GM19238 (cell line): Measurements from ENCODE around the gene MICAL1.
"Not testable (repeated sequence)": the region's sequence is repeated elsewhere in the genome, so short reads cannot be mapped to it uniquely, and the experiment has no call there.

Experiments
- DNase-seq: peaks from one replicate; pipeline ENCODE4 v3.0.0; 2011; ENCODE audit warnings: low spot score; ENCODE audit not compliant: insufficient read length

Gene MICAL1

DNA sequence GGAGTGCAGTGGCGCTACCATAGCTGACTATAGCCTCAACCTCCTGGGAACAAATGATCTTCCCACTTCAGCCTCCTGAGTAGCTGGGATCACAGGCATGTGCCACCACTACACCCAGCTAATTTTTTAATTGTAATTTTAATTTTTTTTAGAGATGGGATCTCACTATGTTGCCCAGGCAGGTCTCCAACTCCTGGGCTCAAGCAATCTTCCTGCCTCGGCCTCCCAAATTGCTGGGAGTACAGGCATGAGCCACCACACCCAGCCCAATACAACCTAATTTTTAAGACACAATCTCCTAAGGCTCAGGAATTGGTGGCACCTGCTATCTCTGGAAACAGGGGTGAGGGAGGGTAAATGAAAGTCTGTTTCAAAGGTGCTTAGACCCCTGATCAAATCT is 21.6 kb upstream of the MICAL1 start:
- no peak for DNase-seq

DNA sequence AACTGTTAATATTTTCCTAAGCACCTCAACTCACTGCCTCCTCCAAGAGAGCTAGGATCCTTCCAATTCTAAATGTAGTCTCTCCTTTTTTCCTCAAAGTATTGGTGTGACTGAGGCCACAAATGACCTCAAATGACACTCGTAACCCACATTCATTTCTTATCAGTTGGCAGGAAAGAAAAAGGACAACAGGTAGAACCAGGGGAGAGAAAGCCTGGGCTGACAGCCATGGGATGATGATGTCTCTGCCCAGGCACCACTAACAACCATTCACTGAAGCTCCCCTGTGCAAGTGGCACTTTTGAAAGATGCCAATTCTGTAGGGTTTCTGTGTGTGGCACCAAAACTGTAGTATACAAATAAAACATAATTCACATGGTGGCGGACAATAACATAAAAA is 20.1 kb upstream of the MICAL1 start:
- no peak for DNase-seq

- no peak for DNase-seq
These were observed 19.4 kb upstream of the MICAL1 start for GRCh38 chr6:109474995-109475394.

DNA sequence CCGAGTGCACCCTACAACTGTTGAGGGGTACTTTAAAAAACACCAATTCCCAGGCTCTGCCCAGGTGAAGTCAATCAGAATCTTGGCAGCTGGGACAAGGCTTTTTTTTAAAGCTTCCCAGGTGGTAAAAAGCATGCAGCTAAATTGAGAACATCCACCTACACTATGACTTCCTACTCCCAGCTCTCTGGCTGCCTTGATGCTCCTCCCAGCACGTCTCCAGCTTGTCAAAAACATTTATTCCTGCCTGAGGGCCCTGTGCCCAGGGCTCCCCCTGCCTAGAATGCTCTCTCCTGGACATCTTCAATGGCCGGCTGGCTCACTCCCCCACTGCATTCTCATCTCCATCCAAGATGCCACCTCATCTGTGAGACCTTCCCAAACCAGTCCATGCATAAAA is 17.5 kb upstream of the MICAL1 start:
- DNase-seq, result no peak

DNA sequence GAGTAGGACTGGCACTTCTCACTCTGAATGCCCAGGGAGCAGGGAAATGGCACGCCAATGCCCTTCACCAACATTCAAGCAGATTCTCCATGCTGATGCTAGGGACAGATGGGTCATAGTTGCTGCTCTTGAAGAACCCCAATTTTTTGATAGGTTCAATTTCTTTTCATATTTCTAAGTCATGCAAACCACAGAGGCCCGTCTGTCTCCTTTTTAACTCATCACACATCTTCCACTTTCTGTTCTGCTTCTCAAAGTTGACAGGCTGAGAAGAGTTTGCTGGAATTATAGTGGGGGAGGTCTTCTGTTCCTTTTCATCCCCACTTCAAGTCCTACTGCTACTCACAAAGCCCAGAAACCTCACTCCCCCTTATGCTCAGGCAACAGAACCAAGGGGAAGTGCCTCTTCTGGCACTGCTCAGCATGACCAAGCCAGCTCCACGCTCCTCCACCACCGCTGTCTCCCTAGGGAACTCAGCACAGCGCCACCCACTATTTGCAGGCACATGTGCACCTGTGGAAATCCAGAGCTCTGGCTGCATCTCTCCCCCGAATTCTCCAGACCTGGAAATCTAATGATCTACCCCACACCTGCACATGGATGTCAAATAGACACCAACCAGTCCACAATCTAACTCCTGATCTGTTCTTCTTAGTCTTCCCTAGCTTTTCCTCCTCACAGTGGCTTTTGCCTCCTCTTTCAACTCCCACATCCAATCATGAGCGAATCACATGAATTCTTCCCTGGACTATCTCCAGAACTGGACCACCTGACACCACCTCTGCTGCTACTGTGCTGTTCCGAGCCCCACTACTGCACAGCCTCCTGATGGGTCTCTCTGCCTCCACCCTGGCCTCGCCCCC is 16.8 kb upstream of the MICAL1 start:
- no peak for DNase-seq

DNA sequence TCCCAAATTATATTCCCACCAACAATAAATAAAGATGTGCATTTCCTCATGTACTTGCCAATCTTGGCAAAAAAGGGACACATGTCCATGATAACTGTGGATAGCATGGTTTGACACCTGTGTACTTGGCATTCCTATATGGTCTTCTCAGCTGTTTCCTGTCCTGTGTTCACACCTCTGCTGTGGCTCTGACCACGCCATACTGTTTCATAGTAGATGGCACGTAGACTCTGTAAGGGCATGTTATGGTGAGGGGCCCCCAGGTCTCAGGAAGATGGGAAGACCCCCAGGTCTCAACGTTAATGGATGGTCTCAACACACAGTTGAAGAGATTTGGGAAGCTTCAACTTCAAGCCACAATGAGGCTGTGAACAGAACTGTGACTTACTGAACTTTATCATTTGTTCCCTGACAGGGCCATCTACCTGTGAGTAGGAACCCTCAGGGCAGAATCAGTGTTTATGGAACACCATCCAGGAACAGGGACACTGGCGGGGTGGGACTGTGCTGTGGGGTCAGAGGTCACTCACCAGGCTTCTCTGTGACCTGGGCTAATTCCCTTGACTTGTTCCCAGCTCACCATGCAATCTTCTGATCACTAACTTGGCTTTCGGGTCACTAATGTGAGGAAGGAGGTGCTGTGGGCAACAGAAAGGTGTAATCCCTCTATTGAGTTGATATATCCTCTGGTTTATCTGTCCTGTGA is 15.7 kb upstream of the MICAL1 start:
- DNase-seq, result no peak

GRCh38 chr6:109469591-109470189 is 14.1 kb upstream of the MICAL1 start:
- no peak for DNase-seq

- DNase-seq, result no peak
These were observed 12.1 kb upstream of the MICAL1 start for GRCh38 chr6:109467696-109468095.

GRCh38 chr6:109466212-109466923 is 10.8 kb upstream of the MICAL1 start:
- no peak for DNase-seq

DNA sequence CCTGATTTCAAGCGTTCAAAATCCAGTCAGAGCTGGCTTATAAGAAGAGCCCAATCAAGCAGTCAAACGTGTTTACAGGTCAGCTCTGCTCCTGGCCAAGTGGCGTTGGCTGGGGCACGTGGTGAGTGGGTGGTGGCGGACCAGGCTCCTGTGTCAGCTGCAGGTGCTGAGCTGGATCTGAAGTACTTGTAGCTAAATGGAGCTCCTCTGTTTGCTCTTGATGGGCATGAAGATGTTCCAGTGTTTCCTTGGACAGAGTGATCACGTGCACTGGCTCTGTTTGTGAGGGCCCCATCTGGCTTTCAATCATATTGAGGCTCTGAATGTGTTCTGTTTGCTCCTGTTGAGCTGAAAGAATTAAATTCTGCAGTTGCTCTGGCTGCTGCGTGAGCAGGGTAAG is 10.2 kb upstream of the MICAL1 start:
- DNase-seq, result no peak

DNA sequence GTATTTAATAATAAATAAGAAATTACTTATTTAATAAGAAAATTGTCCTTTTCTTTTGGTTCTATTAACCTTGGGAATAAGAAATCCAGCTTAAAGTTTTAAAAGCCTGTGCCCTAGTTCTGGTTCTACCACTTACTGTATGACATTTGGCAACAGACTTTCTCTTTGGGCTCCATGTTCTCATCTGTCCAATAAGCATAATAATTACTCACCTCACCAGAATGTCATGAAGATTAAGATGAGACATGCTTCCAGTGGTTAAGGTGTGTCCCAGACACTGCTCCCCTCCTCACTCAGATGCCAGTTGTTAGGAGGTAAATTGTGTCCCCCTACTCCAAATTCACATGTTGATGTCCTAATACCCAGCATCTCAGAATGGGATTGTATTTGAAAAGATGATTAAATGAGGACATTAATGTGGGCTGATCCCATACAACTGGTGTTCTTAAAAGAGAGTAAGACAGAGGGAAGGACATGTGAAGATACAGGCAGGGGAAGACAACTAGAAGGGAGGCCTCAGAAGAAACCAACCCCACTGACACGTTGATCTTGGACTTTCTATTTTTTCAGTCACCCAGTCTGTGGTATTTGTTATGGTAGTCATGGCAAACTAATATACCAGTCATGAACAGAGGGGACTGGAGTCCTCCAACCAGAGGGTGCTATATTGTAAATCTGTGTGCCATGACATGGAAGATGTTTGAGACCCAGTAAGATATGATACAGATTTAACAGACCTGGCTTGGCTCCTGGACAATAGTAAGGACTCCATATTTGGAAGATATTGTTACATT is 6.4 kb upstream of the MICAL1 start:
- no peak for DNase-seq

DNA sequence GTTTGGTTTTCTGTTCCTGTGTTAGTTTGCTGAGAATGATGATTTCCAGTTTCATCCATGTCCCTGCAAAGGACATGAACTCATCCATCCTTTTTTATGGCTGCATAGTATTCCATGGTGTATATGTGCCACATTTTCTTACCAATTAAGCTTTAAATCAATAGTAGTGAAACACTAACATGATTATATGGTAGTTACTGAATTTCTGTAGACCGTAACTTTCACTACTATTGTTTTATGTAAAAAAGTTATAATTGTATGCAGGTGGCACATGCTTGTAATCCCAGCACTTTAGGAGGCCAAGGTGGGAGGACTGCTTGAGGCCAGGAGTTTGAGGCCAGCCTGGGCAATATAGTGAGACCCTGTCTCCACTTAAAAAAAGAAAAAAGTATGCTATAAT is 5.6 kb upstream of the MICAL1 start:
- DNase-seq, result not testable (repeated sequence)

DNA sequence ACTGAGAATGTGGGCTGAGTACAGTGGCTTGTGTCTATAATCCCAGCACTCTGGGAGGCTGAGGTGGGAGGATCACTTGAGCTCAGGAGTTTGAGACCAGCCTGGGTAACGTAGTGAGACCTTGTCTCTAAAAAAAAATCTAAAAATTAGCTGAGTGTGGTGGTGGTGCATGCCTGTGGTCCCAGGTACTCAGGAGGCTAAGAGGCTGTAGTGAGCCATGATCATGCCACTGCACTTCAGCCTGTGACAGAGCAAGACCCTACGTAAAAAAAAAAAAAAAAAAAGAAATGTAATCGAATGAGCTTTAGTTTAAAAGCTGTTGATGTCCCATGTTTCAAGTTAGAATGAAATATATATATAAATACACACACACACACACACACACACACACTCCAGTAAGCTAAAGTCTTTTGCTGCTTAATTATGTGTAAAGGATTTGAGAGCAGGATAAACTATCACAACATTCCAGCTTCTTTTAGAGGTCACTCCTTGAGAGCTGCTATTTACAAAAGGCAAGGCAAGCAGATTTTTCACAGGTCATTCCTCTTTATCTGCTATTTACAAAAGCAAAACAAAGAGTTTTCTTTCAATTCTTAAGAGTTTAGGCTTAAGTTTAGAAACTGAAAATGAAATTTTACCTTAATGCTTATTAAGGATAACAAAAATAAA is 4.7 kb upstream of the MICAL1 start:
- DNase-seq, result no peak

DNA sequence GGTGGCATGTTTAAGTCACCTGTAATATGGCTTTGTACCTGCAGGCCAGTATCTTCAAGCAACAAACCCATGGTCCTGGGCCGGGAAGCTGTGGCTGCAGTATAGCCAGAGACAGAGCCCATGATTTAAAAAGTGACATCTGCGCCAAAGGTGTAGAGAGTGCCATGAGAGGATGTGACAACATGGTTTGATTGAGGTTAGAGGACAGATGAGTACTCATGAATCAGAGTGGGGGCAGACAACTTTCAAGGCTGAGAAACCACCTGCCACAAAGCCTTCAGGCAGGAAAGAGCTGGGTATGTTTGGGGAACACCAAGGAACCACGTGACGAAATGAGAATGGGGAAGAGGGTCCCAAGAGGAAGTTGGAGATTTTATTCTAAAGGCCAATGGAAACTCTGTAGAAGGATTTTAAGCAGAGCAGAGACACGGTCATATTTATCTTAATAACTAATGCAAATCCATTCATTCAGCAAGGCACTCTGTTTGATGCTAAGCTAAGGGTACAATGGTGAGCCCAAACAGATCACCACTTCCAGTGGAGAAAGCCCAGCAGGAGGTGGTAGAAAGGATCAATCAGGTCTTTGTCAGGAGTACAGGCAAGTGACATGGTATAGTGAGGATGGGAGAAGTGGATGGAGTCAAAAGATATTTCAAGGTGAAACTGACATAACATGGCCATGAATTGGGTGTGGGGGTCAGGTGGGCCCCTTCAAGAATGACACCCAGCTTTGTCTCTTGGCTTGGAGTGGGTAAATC is 3.4 kb upstream of the MICAL1 start:
- no peak for DNase-seq

GRCh38 chr6:109457562-109457996 is 2.0 kb upstream of the MICAL1 start:
- no peak for DNase-seq

DNA sequence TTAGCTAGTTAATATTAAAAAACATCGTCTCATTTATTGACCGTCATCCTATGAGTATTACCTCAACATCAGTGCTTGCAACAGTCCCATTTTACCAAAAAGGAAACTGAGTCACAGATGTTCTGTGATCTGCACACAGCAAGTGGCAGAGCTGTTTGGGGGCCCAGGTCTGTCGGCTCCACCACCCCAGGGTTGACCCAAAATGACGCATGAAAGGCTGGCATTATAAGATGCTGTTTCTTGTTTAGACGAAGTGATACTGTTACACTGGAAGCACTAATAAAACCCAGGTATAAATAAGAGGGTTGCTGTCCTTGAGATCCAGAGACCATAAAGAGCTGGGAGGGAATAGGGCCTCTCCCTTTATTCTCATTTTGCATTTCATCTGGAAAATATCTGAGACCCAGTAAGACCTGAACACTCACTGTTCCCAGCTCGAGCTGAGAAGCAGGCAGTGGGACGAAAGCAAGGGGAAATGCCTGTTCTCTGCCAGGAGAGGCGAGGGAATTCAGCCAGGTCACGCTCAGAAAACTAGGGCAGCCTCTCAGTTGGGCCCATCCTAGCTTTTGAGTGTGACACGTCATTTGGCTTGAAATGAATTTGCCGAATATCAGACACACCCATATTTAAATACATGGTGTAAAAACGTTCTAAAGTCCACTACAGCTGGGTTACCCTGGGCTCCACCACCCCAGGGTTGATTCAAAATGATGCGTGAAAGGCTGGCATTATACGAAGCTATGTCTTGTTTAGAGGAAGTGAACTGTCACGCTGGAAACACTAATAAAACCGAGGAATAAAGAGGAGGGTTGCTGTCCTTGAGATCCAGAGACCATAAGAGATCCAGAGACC is 1.4 kb upstream of the MICAL1 start:
- no peak for DNase-seq

DNA sequence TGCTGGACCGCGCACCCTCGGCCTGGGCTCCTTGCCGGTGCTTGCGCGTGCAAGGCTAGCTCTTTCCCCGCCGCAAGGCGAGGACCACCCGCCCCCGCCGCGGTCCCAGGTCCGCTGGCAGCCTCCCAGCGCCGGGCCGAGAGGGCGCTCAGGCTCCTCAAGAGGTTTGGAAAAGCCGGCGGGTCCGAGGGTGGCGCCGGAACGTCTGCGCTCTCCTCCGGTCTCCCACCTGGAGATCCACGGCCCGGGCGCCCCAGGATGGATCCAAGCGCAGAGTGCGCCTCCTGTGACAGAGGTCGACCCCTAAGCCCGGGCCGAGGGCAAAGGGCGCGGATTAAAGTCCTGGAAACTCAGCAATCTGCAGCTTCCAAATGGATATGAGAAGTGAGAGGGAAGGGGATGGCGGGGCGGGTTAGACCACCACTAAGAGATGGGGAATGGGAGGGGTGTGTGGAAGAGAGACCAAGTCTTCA is 575 bp upstream of the MICAL1 start:
- DNase-seq, result no peak
